Measurements from ENCODE around the gene NAMPT.

NAMPT gene

GRCh38 chr7:106265133-106265532, 19.6 kb downstream of the NAMPT start:
- no peaks in the 10 kb centered on the region for H3K27me3 ChIP-seq
- TF ChIP-seq, protein P1, sequence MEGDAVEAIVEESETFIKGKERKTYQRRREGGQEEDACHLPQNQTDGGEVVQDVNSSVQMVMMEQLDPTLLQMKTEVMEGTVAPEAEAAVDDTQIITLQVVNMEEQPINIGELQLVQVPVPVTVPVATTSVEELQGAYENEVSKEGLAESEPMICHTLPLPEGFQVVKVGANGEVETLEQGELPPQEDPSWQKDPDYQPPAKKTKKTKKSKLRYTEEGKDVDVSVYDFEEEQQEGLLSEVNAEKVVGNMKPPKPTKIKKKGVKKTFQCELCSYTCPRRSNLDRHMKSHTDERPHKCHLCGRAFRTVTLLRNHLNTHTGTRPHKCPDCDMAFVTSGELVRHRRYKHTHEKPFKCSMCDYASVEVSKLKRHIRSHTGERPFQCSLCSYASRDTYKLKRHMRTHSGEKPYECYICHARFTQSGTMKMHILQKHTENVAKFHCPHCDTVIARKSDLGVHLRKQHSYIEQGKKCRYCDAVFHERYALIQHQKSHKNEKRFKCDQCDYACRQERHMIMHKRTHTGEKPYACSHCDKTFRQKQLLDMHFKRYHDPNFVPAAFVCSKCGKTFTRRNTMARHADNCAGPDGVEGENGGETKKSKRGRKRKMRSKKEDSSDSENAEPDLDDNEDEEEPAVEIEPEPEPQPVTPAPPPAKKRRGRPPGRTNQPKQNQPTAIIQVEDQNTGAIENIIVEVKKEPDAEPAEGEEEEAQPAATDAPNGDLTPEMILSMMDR (IDR thresholded peaks at IDR 0.05), result no peak
- H3K4me3 ChIP-seq (ENCODE audit: low read depth in 1 of 2, low read length in 1 of 2), result no peak overlapping the region
- H3K27ac ChIP-seq, result peak overlapping the region; percentile 58
- peaks cover 100% of the 10 kb centered on the region for H3K36me3 ChIP-seq
- H3K4me1 ChIP-seq (ENCODE audit: control insufficient read depth in 1 of 2, insufficient read depth in 1 of 2, low read depth in 1 of 2, low read length in 1 of 2), result peaks cover 23 to 67% of the 10 kb centered on the region in 2 experiments
- H3K9me3 ChIP-seq, result peaks cover 70% of the 10 kb centered on the region

- Histone ChIP-seq H3K9me3 (peaks cover 77% of the 10 kb centered on the region), H3K27me3 (no peaks in the 10 kb centered on the region), H3K4me1 (ENCODE audit: control insufficient read depth in 1 of 2, insufficient read depth in 1 of 2, low read depth in 1 of 2, low read length in 1 of 2) (peaks cover 29 to 65% of the 10 kb centered on the region in 2 experiments), H3K4me3 (ENCODE audit: low read depth in 1 of 2, low read length in 1 of 2) (no peak overlapping the region), H3K27ac (peak overlapping the region; percentile 58), H3K36me3 (peaks cover 100% of the 10 kb centered on the region)
- TF ChIP-seq, protein P1 (IDR thresholded peaks at IDR 0.05), result no peak
Observed at GRCh38 chr7:106262221-106262881, 22.4 kb downstream of the NAMPT start.

DNA sequence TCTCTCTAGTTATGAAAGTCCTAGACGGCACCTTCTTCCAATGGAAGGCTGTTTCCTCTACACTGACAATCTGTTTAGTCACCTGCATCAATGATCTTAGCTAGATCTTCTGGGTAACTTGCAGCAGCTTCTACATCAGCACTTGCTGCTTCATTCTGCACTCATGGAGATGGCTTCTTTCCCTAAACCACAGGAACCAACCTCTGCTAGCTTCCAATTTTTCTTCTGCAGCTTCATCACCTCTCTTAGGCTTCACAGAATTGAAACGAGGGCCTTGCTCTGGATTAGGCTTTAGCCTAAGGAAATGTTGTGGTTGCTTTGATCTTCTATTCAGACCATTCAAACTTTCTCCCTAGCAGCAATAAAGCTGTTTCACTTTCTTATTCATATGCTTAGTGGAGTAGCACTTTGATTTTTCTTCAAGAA, 24.6 kb downstream of the NAMPT start:
- Histone ChIP-seq H3K4me1 (ENCODE audit: control insufficient read depth in 1 of 2, insufficient read depth in 1 of 2, low read depth in 1 of 2, low read length in 1 of 2) (peaks cover 29 to 81% of the 10 kb centered on the region in 2 experiments), H3K9me3 (peaks cover 77% of the 10 kb centered on the region), H3K27me3 (no peaks in the 10 kb centered on the region), H3K36me3 (peaks cover 100% of the 10 kb centered on the region), H3K27ac (peak overlapping the region; percentile 58), H3K4me3 (ENCODE audit: low read depth in 1 of 2, low read length in 1 of 2) (no peak overlapping the region)
- TF ChIP-seq, protein P1 (IDR thresholded peaks at IDR 0.05), result no peak

DNA sequence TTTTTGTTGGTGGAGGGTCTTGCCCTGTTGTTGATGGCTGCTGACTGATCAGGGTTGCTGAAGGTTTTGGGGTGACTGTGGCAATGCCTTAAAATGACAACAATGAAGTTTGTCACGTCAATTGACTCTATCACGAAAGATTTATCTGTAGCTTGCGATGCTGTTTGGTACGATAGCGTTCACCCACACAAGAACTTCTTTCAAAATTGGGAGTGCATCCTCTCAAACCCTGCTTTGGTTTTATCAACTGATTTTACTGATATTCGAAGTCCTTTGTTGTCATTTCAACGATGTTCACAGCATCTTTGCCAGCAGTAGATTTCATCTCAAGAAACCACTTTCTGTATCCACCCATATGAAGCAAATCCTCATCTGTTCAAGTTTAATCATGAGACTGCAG, 26.0 kb downstream of the NAMPT start:
- Histone ChIP-seq H3K9me3 (peaks cover 70% of the 10 kb centered on the region), H3K36me3 (peaks cover 100% of the 10 kb centered on the region), H3K4me1 (ENCODE audit: control insufficient read depth in 1 of 2, insufficient read depth in 1 of 2, low read depth in 1 of 2, low read length in 1 of 2) (peaks cover 34 to 79% of the 10 kb centered on the region in 2 experiments), H3K4me3 (ENCODE audit: low read depth in 1 of 2, low read length in 1 of 2) (no peak overlapping the region), H3K27me3 (no peaks in the 10 kb centered on the region), H3K27ac (peak overlapping the region; percentile 63)
- TF ChIP-seq, protein P1 (IDR thresholded peaks at IDR 0.05), result no peak

DNA sequence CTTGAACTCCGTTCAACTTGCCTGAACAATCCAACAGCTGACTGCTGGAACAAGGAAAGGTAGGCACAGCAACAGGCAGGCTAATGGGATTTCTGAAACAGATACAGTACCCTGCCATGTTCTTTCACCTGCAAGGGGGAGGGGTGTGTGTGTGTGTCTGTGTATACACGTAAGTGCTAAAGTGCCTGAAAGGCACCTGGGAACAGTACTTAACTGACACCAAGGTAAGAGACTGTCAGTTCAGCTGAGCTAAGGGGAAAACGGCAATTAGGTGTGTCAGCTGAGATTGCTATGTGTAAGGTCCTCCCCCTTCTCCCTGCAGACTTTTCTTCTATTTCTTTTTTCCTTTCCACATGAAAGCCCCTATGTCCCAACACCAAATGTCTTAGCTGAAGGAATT, 27.0 kb downstream of the NAMPT start:
- no peaks in the 10 kb centered on the region for H3K27me3 ChIP-seq
- H3K4me1 ChIP-seq (ENCODE audit: control insufficient read depth in 1 of 2, insufficient read depth in 1 of 2, low read depth in 1 of 2, low read length in 1 of 2), result peaks cover 37 to 81% of the 10 kb centered on the region in 2 experiments
- TF ChIP-seq, protein P1 (IDR thresholded peaks at IDR 0.05), result no peak
- H3K4me3 ChIP-seq (ENCODE audit: low read depth in 1 of 2, low read length in 1 of 2), result no peak overlapping the region
- H3K9me3 ChIP-seq, result peaks cover 70% of the 10 kb centered on the region
- H3K36me3 ChIP-seq, result peaks cover 100% of the 10 kb centered on the region
- peak overlapping the region; percentile 63 for H3K27ac ChIP-seq

All from neutrophil (primary cell).